H9 (cell line): ENCODE data around the gene TNFRSF1B. TPM values are rescaled to one million over a fixed set of nuclear protein-coding genes. Genes with fewer than 3 reads are reported as not detected.

Experiments
- DNase-seq: peaks from one replicate; pipeline ENCODE4 v3.0.0-alpha.2; 2017
- H2AFZ ChIP-seq: one replicate; pipeline ENCODE4 v1.6.1; 2013; ENCODE audit warnings: mild to moderate bottlenecking, low read length, control low read depth, moderate library complexity
- H2AK5ac ChIP-seq: 2 replicates; pipeline ENCODE4 v1.6.1; 2013; ENCODE audit warnings: low read length, control low read depth, mixed read lengths; ENCODE audit not compliant: insufficient read length
- H2BK120ac ChIP-seq: one replicate; pipeline ENCODE4 v1.6.1; 2013; ENCODE audit warnings: low read depth, mild to moderate bottlenecking, low read length, control low read depth, inconsistent platforms; ENCODE audit not compliant: poor library complexity, severe bottlenecking
- H2BK12ac ChIP-seq: 2 replicates; pipeline ENCODE4 v1.6.1; 2013; ENCODE audit warnings: low read length, control low read depth, mixed read lengths, low read depth; ENCODE audit not compliant: insufficient read length
- H2BK15ac ChIP-seq: 2 replicates; pipeline ENCODE4 v1.6.1; 2013; ENCODE audit warnings: low read depth, low read length, control low read depth
- H2BK20ac ChIP-seq: one replicate; pipeline ENCODE4 v1.6.1; 2013; ENCODE audit warnings: low read depth, mild to moderate bottlenecking, low read length, control low read depth, inconsistent platforms; ENCODE audit not compliant: poor library complexity, severe bottlenecking
- H2BK5ac ChIP-seq: 2 replicates; pipeline ENCODE4 v1.6.1; 2013; ENCODE audit warnings: low read length, control low read depth, mixed read lengths; ENCODE audit not compliant: insufficient read length
- H3K14ac ChIP-seq: 2 replicates; pipeline ENCODE4 v1.6.1; 2013; ENCODE audit warnings: low read length, control low read depth; ENCODE audit not compliant: insufficient read depth
- H3K18ac ChIP-seq: 2 replicates; pipeline ENCODE4 v1.6.1; 2013; ENCODE audit warnings: low read depth, mild to moderate bottlenecking, mixed read lengths, low read length, control low read depth; ENCODE audit not compliant: insufficient read length
- H3K23ac ChIP-seq: 2 replicates; pipeline ENCODE4 v1.6.1; 2013; ENCODE audit warnings: low read length, control low read depth, mixed read lengths, low read depth; ENCODE audit not compliant: insufficient read length
- H3K23me2 ChIP-seq: 2 replicates; pipeline ENCODE4 v1.6.1; 2013; ENCODE audit warnings: low read depth, mild to moderate bottlenecking, mixed read lengths, low read length, control low read depth; ENCODE audit not compliant: insufficient read length, poor library complexity, severe bottlenecking
- H3K27ac ChIP-seq: 2 replicates; pipeline ENCODE4 v1.5.1; 2013; ENCODE audit warnings: low read length, control low read depth, mixed read lengths, low read depth; ENCODE audit not compliant: insufficient read length
- H3K27me3 ChIP-seq: 2 replicates; pipeline ENCODE4 v1.6.1; 2013; ENCODE audit warnings: low read length, control low read depth, inconsistent platforms; ENCODE audit not compliant: insufficient read depth
- H3K4ac ChIP-seq: 2 replicates; pipeline ENCODE4 v1.6.1; 2013; ENCODE audit warnings: low read depth, mild to moderate bottlenecking, control low read depth, inconsistent platforms, low read length, moderate library complexity
- H3K4me1 ChIP-seq: 2 replicates; pipeline ENCODE4 v1.6.1; 2013; ENCODE audit warnings: low read length, control low read depth, inconsistent platforms; ENCODE audit not compliant: insufficient read depth
- H3K4me2 ChIP-seq: 2 replicates; pipeline ENCODE4 v1.6.1; 2013; ENCODE audit warnings: low read length, control low read depth, mixed read lengths; ENCODE audit not compliant: insufficient read length, insufficient read depth
- H3K56ac ChIP-seq: 2 replicates; pipeline ENCODE4 v1.6.1; 2013; ENCODE audit warnings: low read depth, mild to moderate bottlenecking, mixed read lengths, low read length, control low read depth; ENCODE audit not compliant: insufficient read length
- H3K79me1 ChIP-seq: 2 replicates; pipeline ENCODE4 v1.6.1; 2013; ENCODE audit warnings: low read depth, mild to moderate bottlenecking, moderate library complexity, low read length, control low read depth, inconsistent platforms; ENCODE audit not compliant: insufficient read depth, poor library complexity, severe bottlenecking
- H3K79me2 ChIP-seq: 2 replicates; pipeline ENCODE4 v1.6.1; 2013; ENCODE audit warnings: low read length, control low read depth, inconsistent platforms; ENCODE audit not compliant: insufficient read depth
- H3K9ac ChIP-seq: 2 replicates; pipeline ENCODE4 v1.6.1; 2013; ENCODE audit warnings: low read length, control low read depth, mixed read lengths; ENCODE audit not compliant: insufficient read length; ENCODE audit errors: extremely low read depth
- H3K9me3 ChIP-seq: one replicate; pipeline ENCODE4 v1.6.1; 2013; ENCODE audit warnings: low read depth, low read length, inconsistent platforms; ENCODE audit not compliant: control insufficient read depth
- H3T11ph ChIP-seq: one replicate; pipeline ENCODE4 v1.6.1; 2013; ENCODE audit warnings: mild to moderate bottlenecking, low read length, control low read depth, inconsistent platforms
- H4K20me1 ChIP-seq: one replicate; pipeline ENCODE4 v1.6.1; 2013; ENCODE audit not compliant: control insufficient read depth, insufficient read length, insufficient read depth
- H4K5ac ChIP-seq: 2 replicates; pipeline ENCODE4 v1.6.1; 2013; ENCODE audit warnings: low read depth, mild to moderate bottlenecking, mixed read lengths, low read length, control low read depth; ENCODE audit not compliant: insufficient read length
- H4K8ac ChIP-seq: replicated peaks from 2 replicates; pipeline ENCODE4 v1.6.1; 2013; ENCODE audit warnings: low read length, control low read depth, mixed read lengths, low read depth; ENCODE audit not compliant: insufficient read length
- H4K91ac ChIP-seq: 2 replicates; pipeline ENCODE4 v1.6.1; 2013; ENCODE audit warnings: low read depth, mild to moderate bottlenecking, moderate library complexity, mixed read lengths, low read length, control low read depth; ENCODE audit not compliant: insufficient read length
- H3K27ac Mint-ChIP-seq, 3 experiments: 2 replicates in 2 of 3; 3 replicates in 1 of 3; pipeline ENCODE4 v1.8.0; 2020 to 2021; ENCODE audit warnings: mixed read lengths in 3 of 3, mild to moderate bottlenecking in 1 of 3, moderate library complexity in 1 of 3
- H3K27me3 Mint-ChIP-seq: 2 replicates; pipeline ENCODE4 v1.8.0; 2021; ENCODE audit warnings: low read depth, mild to moderate bottlenecking, moderate library complexity, mixed read lengths
- H3K36me3 Mint-ChIP-seq, 3 experiments: 2 replicates in 2 of 3; 3 replicates in 1 of 3; pipeline ENCODE4 v1.8.0; 2020 to 2021; ENCODE audit warnings: low read depth in 3 of 3, mixed read lengths in 3 of 3; ENCODE audit not compliant: insufficient read depth in 1 of 3
- H3K4me1 Mint-ChIP-seq, 2 experiments: 2 replicates each; pipeline ENCODE4 v1.8.0; 2020; ENCODE audit warnings: mixed read lengths in 2 of 2
- H3K4me3 Mint-ChIP-seq, 2 experiments: 2 replicates in 1 of 2; 3 replicates in 1 of 2; pipeline ENCODE4 v1.8.0; 2020 to 2021; ENCODE audit warnings: mild to moderate bottlenecking in 2 of 2, mixed read lengths in 2 of 2, moderate library complexity in 1 of 2
- H3K9me3 Mint-ChIP-seq, 2 experiments: 2 replicates in 1 of 2; 3 replicates in 1 of 2; pipeline ENCODE4 v1.8.0; 2020; ENCODE audit warnings: mild to moderate bottlenecking in 2 of 2, mixed read lengths in 2 of 2, moderate library complexity in 1 of 2
- CTCF ChIP-seq: fragments of 200-600 bp; sonication (generic); conservative IDR thresholded peaks from 3 replicates; pipeline ENCODE4 v1.8.0; 2021; ENCODE audit warnings: antibody characterized with exemption, mild to moderate bottlenecking
- WGBS: extraction: QIAGEN DNeasy Blood & Tissue Kit; methylation state at CpG from one replicate; pipeline ENCODE4 v1.1.7; 2013; ENCODE audit warnings: missing lambda C conversion rate, low lambda C conversion rate, mixed read lengths; ENCODE audit not compliant: insufficient read length; ENCODE audit errors: extremely low coverage; 5-methylcytosine and 5-hydroxymethylcytosine counted together
- total RNA-seq: library from RNA; stranded (reverse); gene quantifications from 2 replicates; pipeline ENCODE4 v1.2.1, GENCODE V29; 2021

Gene TNFRSF1B
- total RNA-seq, 1 experiment from 2014 or later = 0.57 TPM

GRCh38 chr1:12185036-12185917, 18.5 kb downstream of the TNFRSF1B start:
- Mint-ChIP-seq H3K27me3 (peaks cover 3% of the 10 kb centered on the region), H3K36me3 (peaks cover 0 to 5% (median 1%) of the 10 kb centered on the region in 3 experiments; a peak in 2 of 7 replicates), H3K4me1 (peaks cover 18 to 35% of the 10 kb centered on the region in 2 experiments), H3K27ac (no peak overlapping the region), H3K9me3 (peaks cover 0 to 4% of the 10 kb centered on the region in 2 experiments; a peak in 4 of 5 replicates), H3K4me3 (no peak overlapping the region)
- H3K4me1 ChIP-seq = no peaks in the 10 kb centered on the region; the same call in 1 of the 2 replicates
- H2BK5ac ChIP-seq = no peak overlapping the region
- no peak overlapping the region for H3K14ac ChIP-seq
- no peaks in the 10 kb centered on the region for H3K27me3 ChIP-seq
- no peak overlapping the region for H3K4me2 ChIP-seq
- no peak overlapping the region for H2AFZ ChIP-seq
- H3K9me3 ChIP-seq = no peaks in the 10 kb centered on the region
- H2BK120ac ChIP-seq = no peak overlapping the region
- no peak overlapping the region for H2BK12ac ChIP-seq
- H2AK5ac ChIP-seq = no peak overlapping the region
- no peak overlapping the region for H3K27ac ChIP-seq
- no peak overlapping the region for H3K56ac ChIP-seq
- no peak overlapping the region for H4K5ac ChIP-seq
- no peak overlapping the region for H2BK20ac ChIP-seq
- H3K23ac ChIP-seq = no peak overlapping the region
- no peak for TF ChIP-seq CTCF
- WGBS = no CpG with 5 or more reads among the region's 19 CpGs
- no peaks in the 10 kb centered on the region for H3K79me1 ChIP-seq
- H2BK15ac ChIP-seq = no peak overlapping the region
- H3K23me2 ChIP-seq = no peaks in the 10 kb centered on the region
- H3K9ac ChIP-seq = no peak overlapping the region
- DNase-seq = no peak
- no peak overlapping the region for H3T11ph ChIP-seq
- H3K18ac ChIP-seq = no peak overlapping the region
- no peak overlapping the region for H3K4ac ChIP-seq
- H4K20me1 ChIP-seq = no peaks in the 10 kb centered on the region
- no peak overlapping the region for H4K8ac ChIP-seq
- H3K79me2 ChIP-seq = no peaks in the 10 kb centered on the region
- H4K91ac ChIP-seq = no peak overlapping the region
